A172 (cell line): Measurements from ENCODE around the gene PRRC2B. TPM values are rescaled to one million over a fixed set of nuclear protein-coding genes. Genes with fewer than 3 reads are reported as not detected.
"Not testable (repeated sequence)": the region's sequence is repeated elsewhere in the genome, so short reads cannot be mapped to it uniquely, and the experiment has no call there.

Source experiments
- DNase-seq: peaks from one replicate; pipeline ENCODE4 v3.0.0-alpha.2; 2015; ENCODE audit warnings: low spot score
- total RNA-seq: library from RNA; depleted of rRNA; stranded (reverse); fragments of >200 nt; shearing (Covaris generic); gene quantifications from 2 replicates; pipeline ENCODE4 v1.2.3, GENCODE V29; 2014; rRNA removed

The PRRC2B gene
- total RNA-seq, 1 experiment from 2014 or later: 49.1 TPM

DNA sequence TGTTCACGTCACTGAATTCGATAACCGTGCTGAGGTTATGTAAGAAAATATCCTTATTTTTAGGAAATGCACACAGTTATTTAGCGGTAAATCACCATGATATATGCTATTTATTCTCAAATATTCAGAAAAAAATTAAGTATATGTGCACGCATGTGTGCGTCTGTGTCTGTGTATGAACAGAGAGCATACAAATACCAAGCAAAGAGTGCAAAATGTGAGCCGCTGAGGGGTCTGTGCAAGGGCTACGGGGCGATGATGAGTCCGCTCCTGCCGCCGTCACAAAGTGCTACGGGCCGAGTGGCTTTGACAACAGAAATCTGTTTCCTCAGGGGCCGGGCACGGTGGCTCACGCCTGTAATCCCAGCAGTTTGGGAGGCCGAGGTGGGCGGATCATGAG, 144.1 kb downstream of the PRRC2B start:
- no peak for DNase-seq

DNA sequence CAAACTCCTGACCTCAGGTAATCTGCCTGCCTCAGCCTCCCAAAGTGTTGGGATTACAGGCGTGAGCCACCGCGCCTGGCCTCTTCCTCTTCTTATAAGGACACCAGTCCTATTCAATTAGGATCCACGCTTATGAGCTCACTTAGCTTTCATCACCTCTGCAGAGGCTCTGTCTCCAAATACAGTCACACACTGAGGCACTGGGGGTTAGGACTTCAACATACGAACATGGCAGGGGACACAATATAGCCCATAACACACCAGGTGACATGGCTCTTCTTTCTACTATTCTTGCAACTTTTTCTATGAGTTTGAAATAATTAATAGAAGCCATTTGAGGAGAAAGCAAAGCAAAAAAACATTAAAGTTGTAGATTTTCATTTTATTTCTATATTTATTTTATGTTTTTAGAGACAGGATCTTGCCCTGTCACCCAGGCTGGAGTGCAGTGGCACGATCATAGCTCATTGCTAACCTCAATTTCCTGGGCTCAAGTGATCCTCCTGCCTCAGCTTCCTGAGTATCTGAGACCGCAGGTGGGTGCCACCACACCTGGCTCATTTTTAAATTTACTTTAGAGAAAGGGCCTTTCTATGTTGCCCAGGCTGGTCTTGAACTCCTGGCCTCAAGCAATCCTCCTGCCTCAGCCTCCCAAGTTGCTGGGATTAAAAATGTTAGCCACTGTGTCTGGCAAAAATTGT, 145.5 kb downstream of the PRRC2B start:
- DNase-seq: no peak

DNA sequence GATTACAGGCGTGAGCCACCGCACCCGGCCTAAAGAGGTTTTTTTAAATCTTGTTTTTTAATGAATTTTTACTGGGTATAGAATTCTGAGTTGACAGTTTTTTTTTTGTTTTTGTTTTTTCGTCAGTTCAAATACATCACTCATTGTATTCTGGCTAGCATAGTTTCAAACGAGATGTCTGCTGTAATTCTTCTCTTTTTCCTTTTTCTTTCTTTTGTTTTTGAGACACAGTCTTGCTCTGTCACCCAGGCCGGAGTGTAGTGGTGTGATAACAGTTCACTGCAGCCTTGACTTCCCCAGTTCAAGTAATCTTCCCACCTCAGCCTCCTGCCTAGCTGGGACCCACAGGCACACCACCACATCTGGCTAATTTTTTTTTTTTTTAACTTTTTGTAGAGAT, 149.3 kb downstream of the PRRC2B start:
- no peak for DNase-seq

DNA sequence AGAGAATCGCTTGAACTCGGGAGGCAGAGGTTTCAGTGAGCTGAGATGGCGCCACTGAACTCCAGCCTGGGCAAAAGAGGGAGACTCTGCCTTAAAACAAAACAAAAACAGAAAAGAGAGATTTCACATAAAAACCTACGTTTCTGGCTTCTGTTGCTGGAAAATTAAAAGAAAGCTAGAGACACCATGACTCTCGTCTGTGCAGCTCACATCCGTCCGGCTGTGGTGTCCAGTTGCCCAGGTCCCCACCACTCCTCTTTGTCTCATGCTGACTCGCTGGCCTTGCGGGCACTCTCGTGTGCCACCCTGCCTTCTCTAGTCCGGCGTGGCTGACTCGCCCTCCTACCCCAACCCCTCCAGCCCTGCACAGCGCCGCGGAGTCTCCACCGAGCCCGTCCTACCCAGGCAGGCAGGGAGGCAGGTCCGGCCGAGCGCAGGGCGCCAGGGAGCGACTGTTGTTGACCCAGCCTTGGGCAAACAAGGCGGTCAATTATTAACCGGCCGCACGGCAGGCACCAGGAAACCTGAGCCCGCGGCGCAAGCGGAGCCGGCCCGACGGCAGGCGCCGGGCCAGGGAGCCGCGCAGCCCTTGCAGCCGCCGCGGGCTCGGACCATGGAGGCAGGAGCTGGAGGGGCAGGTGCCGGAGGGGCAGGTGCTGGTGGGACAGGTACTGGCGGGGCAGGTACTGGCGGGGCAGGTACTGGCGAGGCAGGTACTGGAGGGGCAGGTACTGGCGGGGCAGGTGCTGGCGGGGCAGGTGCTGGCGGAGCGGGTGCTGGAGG, 151.3 kb downstream of the PRRC2B start, which contains the start of gene PRRT1B:
PRRT1B (plus strand) TSS at position 521 of the 783 bp plus-strand sequence; CDS start at position 614, 93 bp downstream.
- DNase-seq: no peak

DNA sequence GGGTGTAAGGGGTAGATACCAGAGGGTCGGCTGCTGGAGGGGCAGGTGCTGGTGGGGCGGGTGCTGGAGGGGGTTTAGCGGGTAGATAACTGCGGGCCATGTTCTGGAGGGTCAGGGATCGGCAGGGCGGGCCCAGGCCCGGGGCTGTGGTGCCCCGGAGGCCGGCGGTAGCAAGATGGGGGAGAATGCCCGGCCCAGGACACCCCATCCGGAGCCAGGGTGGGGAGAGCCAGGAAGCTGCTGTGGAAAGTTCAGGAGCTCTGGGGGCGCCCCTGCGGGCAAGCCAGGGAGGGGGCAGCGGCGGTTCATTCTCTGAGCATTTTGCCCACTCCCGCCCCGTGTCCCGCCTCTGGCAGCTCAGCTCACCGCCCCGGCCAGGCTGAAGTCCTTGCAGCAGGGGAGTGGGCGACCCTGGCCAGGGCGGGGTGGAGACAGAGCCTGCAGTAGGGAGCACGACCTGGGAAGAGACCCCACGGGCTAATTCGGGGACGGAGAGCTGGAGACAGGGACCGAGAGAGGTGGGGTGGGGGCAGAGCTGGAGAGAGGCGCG, 152.0 kb downstream of the PRRC2B start:
- no peak for DNase-seq

DNA sequence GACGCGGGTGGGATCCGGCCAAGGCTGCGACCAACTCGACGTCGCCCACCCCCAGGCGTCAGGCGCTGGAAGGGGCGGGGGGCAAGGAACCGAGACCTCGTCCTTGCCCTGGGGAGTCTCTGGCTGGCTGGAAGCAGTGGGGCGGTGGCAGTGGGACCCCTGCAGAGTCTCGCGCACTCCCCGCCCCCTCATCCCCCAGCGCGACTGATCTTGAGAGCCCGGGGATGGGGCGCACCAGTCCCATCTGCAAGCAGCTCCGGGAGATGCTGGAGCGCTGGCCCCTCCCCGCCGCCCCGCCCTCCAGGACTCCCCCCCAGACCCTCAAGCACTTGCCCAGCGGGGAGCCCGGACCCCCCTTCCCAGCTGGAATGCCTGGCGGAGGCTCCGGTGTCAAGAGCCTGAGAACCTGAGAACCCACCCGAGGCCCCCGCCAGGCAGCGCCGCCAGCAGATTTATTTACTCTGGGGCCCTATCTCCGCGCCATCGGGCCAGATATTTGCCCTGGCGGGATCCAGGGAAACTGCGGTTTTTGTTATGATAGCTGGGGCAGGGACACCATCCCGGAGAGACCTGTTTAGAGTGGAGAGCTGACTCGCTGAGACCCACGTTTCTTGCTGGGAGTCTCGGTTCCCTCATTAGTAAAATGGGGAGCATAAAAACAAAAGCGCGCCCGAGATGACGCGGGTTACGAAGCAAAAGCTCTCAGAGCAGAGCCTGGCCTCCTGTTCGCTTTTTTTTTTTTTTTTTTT, 152.6 kb downstream of the PRRC2B start:
- no peak for DNase-seq

DNA sequence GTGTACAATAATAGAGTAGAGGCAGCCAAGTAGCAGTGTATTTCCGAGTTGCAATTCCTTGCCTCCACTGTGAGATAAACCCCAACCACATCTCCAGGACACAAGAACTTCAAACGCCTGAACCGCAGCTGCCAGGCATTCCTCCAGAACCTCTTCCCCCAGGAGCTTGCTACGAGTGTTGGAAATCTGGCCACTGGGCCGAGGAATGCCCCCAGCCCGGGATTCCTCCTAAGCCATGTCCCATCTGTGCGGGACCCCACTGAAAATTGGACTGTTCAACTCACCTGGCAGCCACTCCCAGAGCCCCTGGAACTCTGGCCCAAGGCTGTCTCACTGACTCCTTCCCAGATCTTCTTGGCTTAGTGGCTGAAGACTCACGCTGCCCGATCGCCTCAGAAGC, 155.3 kb downstream of the PRRC2B start:
- not testable (repeated sequence) for DNase-seq

Other genes with a start within 250 kb of the PRRC2B start
- 1.8 and 2.5 TPM in 2 replicates for gene FAM78A, start 117.6 kb upstream of the PRRC2B start, total RNA-seq
- 0.14 and 1.0 TPM in 2 replicates for gene PLPP7, start 104.4 kb upstream of the PRRC2B start, total RNA-seq
- 22.0 and 26.4 TPM in 2 replicates for gene POMT1, start 108.8 kb downstream of the PRRC2B start, total RNA-seq
- 11.2 and 15.9 TPM in 2 replicates for gene UCK1, start 137.2 kb downstream of the PRRC2B start, total RNA-seq
- gene PRRT1B, start 151.4 kb downstream of the PRRC2B start, total RNA-seq: not detected in 2 replicates